ENCODE results near the gene TTC6. TPM values are rescaled to one million over a fixed set of nuclear protein-coding genes. Genes with fewer than 3 reads are reported as not detected.

Gene TTC6
- polyA plus RNA-seq, 2 of the 4 experiments (the other 2 are of a cell fraction): 0.41 to 1.7 TPM

DNA sequence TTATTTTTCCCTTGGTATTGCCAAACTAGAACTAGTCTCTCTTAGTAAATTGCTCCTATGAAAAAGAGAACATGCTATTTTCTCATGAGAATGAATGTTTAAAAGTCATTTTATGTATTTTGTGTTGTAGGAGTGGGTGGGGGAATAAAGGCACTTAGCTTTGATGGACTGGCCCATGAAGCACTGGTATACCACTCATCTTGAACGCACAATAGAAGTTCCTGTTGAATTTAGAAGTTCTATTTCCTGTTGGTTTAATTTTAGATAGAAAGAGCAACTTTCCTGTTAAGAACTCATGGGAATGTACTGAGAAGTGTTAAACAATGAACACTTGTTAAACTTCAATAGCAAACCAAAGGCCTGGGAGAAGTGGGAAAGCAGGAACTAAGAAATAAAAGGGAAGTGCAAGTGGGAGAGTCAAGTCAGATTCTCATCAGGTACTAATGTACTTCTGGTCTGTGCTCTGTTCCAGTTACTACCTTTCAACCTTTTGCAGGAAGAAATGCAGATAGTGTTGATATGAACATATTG is 23.1 kb downstream of the TTC6 start:
- FAIRE-seq: no peak

DNA sequence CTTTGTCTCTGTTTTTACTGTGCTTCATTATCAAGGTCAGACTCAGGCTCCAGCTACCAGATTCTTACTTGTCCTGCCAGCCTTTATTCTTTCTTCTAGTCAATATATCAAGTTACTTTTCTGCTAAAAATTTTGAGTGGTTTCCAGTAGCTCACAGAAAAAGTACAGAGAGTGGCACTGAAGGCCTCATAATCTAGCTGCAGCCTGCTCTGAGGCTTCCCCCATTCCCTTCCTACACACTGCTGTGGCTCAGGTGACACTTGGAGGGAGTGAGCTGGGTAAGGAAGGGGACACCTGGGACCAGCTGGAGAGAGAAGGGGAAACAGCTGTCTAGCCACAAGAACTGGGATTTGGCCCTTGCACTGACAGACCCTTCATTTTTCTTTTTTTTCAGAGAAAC is 25.4 kb downstream of the TTC6 start:
- Histone ChIP-seq H3K27ac (no peak overlapping the region), H3K4me2 (no peak overlapping the region), H3K9me3 (peaks cover 6% of the 10 kb centered on the region), H3K4me3 (no peak overlapping the region), H3K4me1 (0 out of 3 replicates have a peak, but pooled peaks cover 5% of the 10 kb centered on the region)
- TF ChIP-seq EHF (CRISPR knock-in tag; IDR thresholded peaks at IDR 0.05) (no peak), KDM1A (IDR thresholded peaks at IDR 0.05; ENCODE audit: low read depth) (no peak), GATA3 (IDR thresholded peaks at IDR 0.05; ENCODE audit: borderline replicate concordance) (no peak), NR3C1 (IDR thresholded peaks at IDR 0.05) (no peak), FOXS1 (CRISPR knock-in tag; IDR thresholded peaks at IDR 0.05) (no peak), ZNF302 (CRISPR knock-in tag; IDR thresholded peaks at IDR 0.05) (no peak), CBX8 (IDR thresholded peaks at IDR 0.05) (no peak), CTCF (IDR thresholded peaks at IDR 0.05) (no peak), KDM5A (IDR thresholded peaks at IDR 0.05) (no peak), ELK1 (IDR thresholded peaks at IDR 0.05; ENCODE audit: low read depth, low read length) (no peak), EHMT2 (IDR thresholded peaks at IDR 0.05; ENCODE audit: low read depth) (no peak), MYC (IDR thresholded peaks at IDR 0.05; ENCODE audit: borderline replicate concordance, low read length) (no peak), MAZ (IDR thresholded peaks at IDR 0.05; ENCODE audit: borderline replicate concordance, low read depth, low read length) (no peak)
- TF ChIP-seq, protein P1, sequence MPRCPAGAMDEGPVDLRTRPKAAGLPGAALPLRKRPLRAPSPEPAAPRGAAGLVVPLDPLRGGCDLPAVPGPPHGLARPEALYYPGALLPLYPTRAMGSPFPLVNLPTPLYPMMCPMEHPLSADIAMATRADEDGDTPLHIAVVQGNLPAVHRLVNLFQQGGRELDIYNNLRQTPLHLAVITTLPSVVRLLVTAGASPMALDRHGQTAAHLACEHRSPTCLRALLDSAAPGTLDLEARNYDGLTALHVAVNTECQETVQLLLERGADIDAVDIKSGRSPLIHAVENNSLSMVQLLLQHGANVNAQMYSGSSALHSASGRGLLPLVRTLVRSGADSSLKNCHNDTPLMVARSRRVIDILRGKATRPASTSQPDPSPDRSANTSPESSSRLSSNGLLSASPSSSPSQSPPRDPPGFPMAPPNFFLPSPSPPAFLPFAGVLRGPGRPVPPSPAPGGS (IDR thresholded peaks at IDR 0.05): no peak
- TF ChIP-seq, protein P2, sequence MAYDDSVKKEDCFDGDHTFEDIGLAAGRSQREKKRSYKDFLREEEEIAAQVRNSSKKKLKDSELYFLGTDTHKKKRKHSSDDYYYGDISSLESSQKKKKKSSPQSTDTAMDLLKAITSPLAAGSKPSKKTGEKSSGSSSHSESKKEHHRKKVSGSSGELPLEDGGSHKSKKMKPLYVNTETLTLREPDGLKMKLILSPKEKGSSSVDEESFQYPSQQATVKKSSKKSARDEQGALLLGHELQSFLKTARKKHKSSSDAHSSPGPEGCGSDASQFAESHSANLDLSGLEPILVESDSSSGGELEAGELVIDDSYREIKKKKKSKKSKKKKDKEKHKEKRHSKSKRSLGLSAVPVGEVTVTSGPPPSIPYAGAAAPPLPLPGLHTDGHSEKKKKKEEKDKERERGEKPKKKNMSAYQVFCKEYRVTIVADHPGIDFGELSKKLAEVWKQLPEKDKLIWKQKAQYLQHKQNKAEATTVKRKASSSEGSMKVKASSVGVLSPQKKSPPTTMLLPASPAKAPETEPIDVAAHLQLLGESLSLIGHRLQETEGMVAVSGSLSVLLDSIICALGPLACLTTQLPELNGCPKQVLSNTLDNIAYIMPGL (CRISPR knock-in tag; IDR thresholded peaks at IDR 0.05; ENCODE audit: borderline replicate concordance): no peak
- FAIRE-seq (no peak), DNase-seq (ENCODE audit: low read depth in 1 of 2, low spot score in 1 of 2) (no peak), ATAC-seq (no peak)
- POLR2A ChIA-PET: no interaction called here
- CTCF ChIA-PET: interaction anchor here (1.3 to 1.4 kb wide), 2 partner anchors 26 to 27 kb away, joined by 3 to 5 read pairs; partner anchors contain the start of gene FOXA1

More for the DNA sequence above, 23.1 kb downstream of the TTC6 start:
- Histone ChIP-seq H3K4me3 (no peak overlapping the region), H3K27ac (no peak overlapping the region), H3K4me2 (no peak overlapping the region), H3K9me3 (peaks cover 26% of the 10 kb centered on the region), H3K4me1 (0 out of 3 replicates have a peak, but pooled peaks cover 1% of the 10 kb centered on the region)
- WGBS (ENCODE audit: missing lambda C conversion rate): 97% methylated on average over 1 of the region's 1 CpG
- TF ChIP-seq CHD2 (IDR thresholded peaks at IDR 0.05; ENCODE audit: low read length, partially characterized antibody) (no peak), RNF2 (IDR thresholded peaks at IDR 0.05; ENCODE audit: borderline replicate concordance, low read depth) (no peak), HOXA7 (CRISPR knock-in tag; IDR thresholded peaks at IDR 0.05) (no peak), RAD21 (conservative IDR thresholded peaks at IDR 0.05 in 1 of 2, IDR thresholded peaks at IDR 0.05 in 1 of 2) (no peak), ZFP36 (IDR thresholded peaks at IDR 0.05; ENCODE audit: borderline replicate concordance, partially characterized antibody) (no peak), HDAC2 (IDR thresholded peaks at IDR 0.05) (no peak), MYC (IDR thresholded peaks at IDR 0.05; ENCODE audit: borderline replicate concordance, low read length) (no peak), USF2 (IDR thresholded peaks at IDR 0.05) (no peak)
- TF ChIP-seq, protein P2 (CRISPR knock-in tag; IDR thresholded peaks at IDR 0.05; ENCODE audit: borderline replicate concordance): no peak
- TF ChIP-seq, protein P3, sequence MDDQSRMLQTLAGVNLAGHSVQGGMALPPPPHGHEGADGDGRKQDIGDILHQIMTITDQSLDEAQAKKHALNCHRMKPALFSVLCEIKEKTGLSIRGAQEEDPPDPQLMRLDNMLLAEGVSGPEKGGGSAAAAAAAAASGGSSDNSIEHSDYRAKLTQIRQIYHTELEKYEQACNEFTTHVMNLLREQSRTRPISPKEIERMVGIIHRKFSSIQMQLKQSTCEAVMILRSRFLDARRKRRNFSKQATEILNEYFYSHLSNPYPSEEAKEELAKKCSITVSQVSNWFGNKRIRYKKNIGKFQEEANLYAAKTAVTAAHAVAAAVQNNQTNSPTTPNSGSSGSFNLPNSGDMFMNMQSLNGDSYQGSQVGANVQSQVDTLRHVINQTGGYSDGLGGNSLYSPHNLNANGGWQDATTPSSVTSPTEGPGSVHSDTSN (IDR thresholded peaks at IDR 0.05): no peak
- POLR2A ChIA-PET: no interaction called here
- ATAC-seq (no peak), DNase-seq (ENCODE audit: low read depth in 1 of 2, low spot score in 1 of 2) (no peak)
- CTCF ChIA-PET: interaction anchor here (1.2 kb wide), 1 partner anchor 20 kb away, joined by 3 read pairs; no protein-coding TSS in a partner anchor
